Liver (tissue), 9 donors: ENCODE results near the gene TAPBP. TPM values are rescaled to one million over a fixed set of nuclear protein-coding genes. Genes with fewer than 3 reads are reported as not detected.

ENCODE experiments used
- DNase-seq: peaks from one replicate; pipeline ENCODE4 v3.0.0-alpha.2; 2017; ENCODE audit warnings: low spot score
- H3K27ac ChIP-seq, 2 donors: one replicate each; pipeline ENCODE4 v1.7.0; 2013; ENCODE audit warnings: inconsistent platforms in 2 of 2, low read length in 2 of 2, control low read depth in 1 of 2, low read depth in 1 of 2, mild to moderate bottlenecking in 1 of 2
- H3K27me3 ChIP-seq, 4 donors: one replicate each; pipeline versions ENCODE4 v1.6.1 to v1.7.0; 2013; ENCODE audit warnings: low read length in 3 of 4, inconsistent platforms in 1 of 4, mild to moderate bottlenecking in 1 of 4, moderate library complexity in 1 of 4; ENCODE audit not compliant: control insufficient read depth in 4 of 4, insufficient read depth in 4 of 4
- H3K36me3 ChIP-seq, 4 donors: one replicate each; pipeline versions ENCODE4 v1.6.1 to v1.7.0; 2013; ENCODE audit warnings: low read length in 3 of 4, mild to moderate bottlenecking in 3 of 4, low read depth in 1 of 4, moderate library complexity in 1 of 4; ENCODE audit not compliant: control insufficient read depth in 4 of 4, insufficient read depth in 3 of 4
- H3K4me1 ChIP-seq, 4 donors: one replicate each; pipeline versions ENCODE4 v1.6.1 to v1.7.0; 2013; ENCODE audit warnings: low read length in 3 of 4, mild to moderate bottlenecking in 3 of 4, moderate library complexity in 1 of 4; ENCODE audit not compliant: control insufficient read depth in 4 of 4, insufficient read depth in 4 of 4
- H3K4me3 ChIP-seq, 3 donors: one replicate each; pipeline versions ENCODE4 v1.6.1 to v1.7.0; 2013; ENCODE audit warnings: low read length in 3 of 3, control low read depth in 1 of 3, low read depth in 1 of 3, mild to moderate bottlenecking in 1 of 3
- H3K9ac ChIP-seq, 2 donors: one replicate each; pipeline ENCODE4 v1.7.0; 2013; ENCODE audit warnings: low read length in 2 of 2, mild to moderate bottlenecking in 2 of 2, moderate library complexity in 2 of 2, control low read depth in 1 of 2, low read depth in 1 of 2
- H3K9me3 ChIP-seq, 4 donors: one replicate each; pipeline versions ENCODE4 v1.6.1 to v1.7.0; 2013; ENCODE audit warnings: low read length in 3 of 4; ENCODE audit not compliant: control insufficient read depth in 4 of 4
- FOXA1 ChIP-seq: IDR thresholded peaks from 2 replicates; pipeline ENCODE4 v1.6.1; 2016; ENCODE audit warnings: antibody characterized with exemption
- GABPA ChIP-seq, 2 donors: IDR thresholded peaks in 1 of 2; conservative IDR thresholded peaks in 1 of 2; 2 replicates each; pipeline ENCODE4 v1.6.1; 2016; ENCODE audit warnings: antibody characterized with exemption in 2 of 2, mild to moderate bottlenecking in 1 of 2, moderate library complexity in 1 of 2
- HNF4A ChIP-seq, 2 donors: conservative IDR thresholded peaks; 2 replicates each; pipeline ENCODE4 v1.6.1; 2016; ENCODE audit warnings: antibody characterized with exemption in 2 of 2, mild to moderate bottlenecking in 2 of 2
- HNF4G ChIP-seq: IDR thresholded peaks from 2 replicates; pipeline ENCODE4 v1.6.1; 2016; ENCODE audit warnings: antibody characterized with exemption
- JUND ChIP-seq, 2 donors: IDR thresholded peaks; 2 replicates each; pipeline ENCODE4 v1.6.1; 2016; ENCODE audit warnings: antibody characterized with exemption in 2 of 2
- MAX ChIP-seq: IDR thresholded peaks from 2 replicates; pipeline ENCODE4 v1.6.1; 2016; ENCODE audit warnings: antibody characterized with exemption
- NR2F2 ChIP-seq: IDR thresholded peaks from 2 replicates; pipeline ENCODE4 v1.6.1; 2016; ENCODE audit warnings: antibody characterized with exemption
- RAD21 ChIP-seq, 2 donors: IDR thresholded peaks; 2 replicates each; pipeline ENCODE4 v1.6.1; 2016; ENCODE audit warnings: antibody characterized with exemption in 2 of 2, mild to moderate bottlenecking in 2 of 2
- REST ChIP-seq: IDR thresholded peaks from 2 replicates; pipeline ENCODE4 v1.6.1; 2016; ENCODE audit warnings: antibody characterized with exemption, mild to moderate bottlenecking
- RXRA ChIP-seq, 2 donors: IDR thresholded peaks; 2 replicates each; pipeline ENCODE4 v1.6.1; 2017 to 2018; ENCODE audit warnings: antibody characterized with exemption in 2 of 2, mild to moderate bottlenecking in 1 of 2
- YY1 ChIP-seq: IDR thresholded peaks from 2 replicates; pipeline ENCODE4 v1.6.1; 2016; ENCODE audit warnings: antibody characterized with exemption, mild to moderate bottlenecking
- ZBTB33 ChIP-seq: IDR thresholded peaks from 2 replicates; pipeline ENCODE4 v1.6.1; 2016; ENCODE audit warnings: antibody characterized with exemption
- WGBS: extraction: QIAGEN DNeasy Blood & Tissue Kit; methylation state at CpG from one replicate; pipeline ENCODE4 v1.1.7; 2013; 5-methylcytosine and 5-hydroxymethylcytosine counted together
- polyA plus RNA-seq, 2 donors: library from polyadenylated mRNA; stranded (reverse) in 1 of 2; unstranded in 1 of 2; fragments of 200-250 nt in 1 of 2; fragments of >200 nt in 1 of 2; fragmentation: Nextera tagmentation in 1 of 2; extraction: Ambion mirVana in 1 of 2; gene quantifications; one replicate each; pipeline versions ENCODE4 v1.2.1 to v1.2.3, GENCODE V29; 2013 to 2015
- total RNA-seq, 2 donors: library from RNA; depleted of rRNA; stranded (reverse); fragments of >200 nt; gene quantifications; one replicate each; pipeline ENCODE4 v1.2.3, GENCODE V29; 2014
- donor health status: healthy.
- donor health status: healthy.
- donor health status: healthy.
- donor health status: healthy.
- donor health status: healthy.

TAPBP gene
- total and polyA plus RNA-seq, 4 donors, result 47.9 to 74.0 (median 51.0) TPM

GRCh38 chr6:33339193-33339592 is 25.3 kb upstream of the TAPBP start (continued):
- TF ChIP-seq FOXA1, result no peak
- TF ChIP-seq YY1, result no peak
- no peak for TF ChIP-seq HNF4A (conservative IDR thresholded peaks at IDR 0.05)
- no peak for TF ChIP-seq ZBTB33
- TF ChIP-seq JUND (IDR thresholded peaks at IDR 0.05), result no peak

- Histone ChIP-seq H3K27ac (no peak overlapping the region), H3K4me3 (no peak overlapping the region), H3K36me3 (no peaks in the 10 kb centered on the region), H3K4me1 (no peaks in the 10 kb centered on the region), H3K9me3 (no peaks in the 10 kb centered on the region), H3K27me3 (no peaks in the 10 kb centered on the region), H3K9ac (no peak overlapping the region)
- no peak for TF ChIP-seq MAX
- no peak for TF ChIP-seq GABPA (IDR thresholded peaks at IDR 0.05 in 1 of 2, conservative IDR thresholded peaks at IDR 0.05 in 1 of 2)
- no peak for TF ChIP-seq NR2F2
- TF ChIP-seq ZBTB33, result no peak
- no peak for TF ChIP-seq RAD21 (IDR thresholded peaks at IDR 0.05)
- WGBS, result 90% methylated on average over 3 of the region's 3 CpGs
- no peak for DNase-seq
These were observed 22.6 kb upstream of the TAPBP start for GRCh38 chr6:33336495-33336894.

- TF ChIP-seq HNF4G (no peak), RXRA (IDR thresholded peaks at IDR 0.05) (no peak), REST (no peak), YY1 (no peak)
- H3K27ac ChIP-seq, result no peak overlapping the region
- no peak overlapping the region for H3K9ac ChIP-seq
- H3K4me1 ChIP-seq, result no peaks in the 10 kb centered on the region
- H3K9me3 ChIP-seq, result no peaks in the 10 kb centered on the region
- no peaks in the 10 kb centered on the region for H3K27me3 ChIP-seq
- H3K36me3 ChIP-seq, result no peaks in the 10 kb centered on the region
- DNase-seq, result no peak
- H3K4me3 ChIP-seq, result no peak overlapping the region
- 69% methylated on average over 4 of the region's 4 CpGs for WGBS
These were observed 22.0 kb upstream of the TAPBP start for GRCh38 chr6:33335916-33336315.
